Measurements from ENCODE around the gene CFAP97D2.
"Not testable (repeated sequence)": the region's sequence is repeated elsewhere in the genome, so short reads cannot be mapped to it uniquely, and the experiment has no call there.

GRCh38 chr13:114148886-114149285 lies 30.2 kb upstream of the CFAP97D2 start:
- not testable (repeated sequence) for TF ChIP-seq CTCF (IDR thresholded peaks at IDR 0.05; ENCODE audit: extremely low read depth in 1 of 2, insufficient read depth in 1 of 2, low read depth in 1 of 2, low read length in 2 of 2); POLR2A (IDR thresholded peaks at IDR 0.05; ENCODE audit: low read depth, low read length); MAX (IDR thresholded peaks at IDR 0.05; ENCODE audit: insufficient read depth, insufficient read length)

Data from endothelial cell of umbilical vein (primary cell).